ENCODE measurements around the gene EXOSC9. TPM values are rescaled to one million over a fixed set of nuclear protein-coding genes. Genes with fewer than 3 reads are reported as not detected.

Gene EXOSC9
- total and polyA plus RNA-seq, 2 experiments from 2014 or later, result 71.9 to 105 TPM

DNA sequence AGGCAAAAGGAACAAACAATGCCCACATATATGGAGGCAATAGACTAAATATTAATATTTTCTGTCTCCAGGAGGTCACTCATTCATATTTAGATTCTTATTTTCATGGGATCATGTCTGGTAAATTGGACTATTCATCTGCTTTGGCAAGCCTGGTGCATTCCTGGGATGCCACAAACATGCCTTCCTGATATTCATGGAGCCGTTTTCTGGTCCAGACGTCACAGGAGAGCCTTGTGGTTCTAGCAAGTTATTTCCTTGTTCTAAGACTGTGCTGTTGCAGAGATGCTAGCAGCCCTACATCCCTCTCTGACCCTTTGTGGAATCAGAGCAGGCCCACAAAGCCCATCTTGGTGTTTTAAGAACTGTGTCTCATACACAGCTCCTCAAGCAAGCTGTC lies 16.1 kb upstream of the EXOSC9 start (continued):
- no peak for TF ChIP-seq NANOG (IDR thresholded peaks at IDR 0.05; ENCODE audit: borderline replicate concordance)

DNA sequence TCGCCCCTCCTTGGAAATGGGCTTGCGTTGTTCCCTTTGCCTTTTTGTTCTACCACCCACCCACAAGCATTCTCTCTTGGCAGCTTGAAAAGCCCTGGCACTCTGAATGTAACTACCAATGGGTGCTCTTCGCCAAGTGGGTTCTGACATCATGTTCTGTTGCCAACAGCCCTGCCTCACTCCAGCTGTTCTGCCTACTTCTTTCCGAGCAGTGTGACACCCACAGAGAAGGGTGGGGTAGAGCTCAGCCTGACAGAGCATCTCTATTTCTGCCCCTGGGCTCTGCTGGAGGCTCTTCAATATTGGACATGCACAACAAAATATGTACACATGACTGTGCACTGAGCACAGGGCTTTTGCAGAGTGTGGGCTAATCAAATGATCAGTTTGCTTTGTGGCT lies 15.6 kb upstream of the EXOSC9 start:
- Histone ChIP-seq H2AFZ (0 out of 2 replicates have a peak overlapping the region, but pooled peaks have one; percentile 38), H3K79me2 (replicated peaks; ENCODE audit: insufficient read depth) (no peaks in the 10 kb centered on the region), H3K4me3 (no peak overlapping the region), H3K36me3 (ENCODE audit: insufficient read depth) (no peaks in the 10 kb centered on the region), H3K4me2 (no peak overlapping the region), H3K4me1 (ENCODE audit: insufficient read depth) (no peaks in the 10 kb centered on the region), H3F3A (replicated peaks; ENCODE audit: low read depth) (no peaks in the 10 kb centered on the region), H3K27me3 (ENCODE audit: insufficient read depth) (no peaks in the 10 kb centered on the region), H3K9me2 (ENCODE audit: insufficient read depth) (no peaks in the 10 kb centered on the region), H4K20me1 (replicated peaks; ENCODE audit: insufficient read depth) (no peaks in the 10 kb centered on the region), H3K27ac (ENCODE audit: low read depth) (no peak overlapping the region)
- no peaks in the 10 kb centered on the region for H3K36me3 Mint-ChIP-seq (ENCODE audit: low read depth)
- H3K27ac Mint-ChIP-seq, result no peak overlapping the region
- ATAC-seq (no peak), DNase-seq (ENCODE audit: low spot score) (no peak)
- no peaks in the 10 kb centered on the region for H3K9me3 Mint-ChIP-seq
- no peak overlapping the region for H3K4me3 Mint-ChIP-seq
- TF ChIP-seq ZNF462 (CRISPR knock-in tag; IDR thresholded peaks at IDR 0.05) (no peak), EZH2phosphoT487 (IDR thresholded peaks at IDR 0.05; ENCODE audit: unreplicated experiment) (no peak), ETS1 (IDR thresholded peaks at IDR 0.05) (no peak), CREB1 (CRISPR knock-in tag; IDR thresholded peaks at IDR 0.05; ENCODE audit: low read depth) (no peak), ZNF331 (CRISPR knock-in tag; IDR thresholded peaks at IDR 0.05; ENCODE audit: low read depth) (no peak), JUNB (IDR thresholded peaks at IDR 0.05; ENCODE audit: unreplicated experiment) (no peak), STAT1 (IDR thresholded peaks at IDR 0.05; ENCODE audit: unreplicated experiment) (no peak)
- TF ChIP-seq, protein P1, sequence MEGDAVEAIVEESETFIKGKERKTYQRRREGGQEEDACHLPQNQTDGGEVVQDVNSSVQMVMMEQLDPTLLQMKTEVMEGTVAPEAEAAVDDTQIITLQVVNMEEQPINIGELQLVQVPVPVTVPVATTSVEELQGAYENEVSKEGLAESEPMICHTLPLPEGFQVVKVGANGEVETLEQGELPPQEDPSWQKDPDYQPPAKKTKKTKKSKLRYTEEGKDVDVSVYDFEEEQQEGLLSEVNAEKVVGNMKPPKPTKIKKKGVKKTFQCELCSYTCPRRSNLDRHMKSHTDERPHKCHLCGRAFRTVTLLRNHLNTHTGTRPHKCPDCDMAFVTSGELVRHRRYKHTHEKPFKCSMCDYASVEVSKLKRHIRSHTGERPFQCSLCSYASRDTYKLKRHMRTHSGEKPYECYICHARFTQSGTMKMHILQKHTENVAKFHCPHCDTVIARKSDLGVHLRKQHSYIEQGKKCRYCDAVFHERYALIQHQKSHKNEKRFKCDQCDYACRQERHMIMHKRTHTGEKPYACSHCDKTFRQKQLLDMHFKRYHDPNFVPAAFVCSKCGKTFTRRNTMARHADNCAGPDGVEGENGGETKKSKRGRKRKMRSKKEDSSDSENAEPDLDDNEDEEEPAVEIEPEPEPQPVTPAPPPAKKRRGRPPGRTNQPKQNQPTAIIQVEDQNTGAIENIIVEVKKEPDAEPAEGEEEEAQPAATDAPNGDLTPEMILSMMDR (conservative IDR thresholded peaks at IDR 0.05; ENCODE audit: low read depth in 2 of 2), result no peak
- TF ChIP-seq, protein P2, sequence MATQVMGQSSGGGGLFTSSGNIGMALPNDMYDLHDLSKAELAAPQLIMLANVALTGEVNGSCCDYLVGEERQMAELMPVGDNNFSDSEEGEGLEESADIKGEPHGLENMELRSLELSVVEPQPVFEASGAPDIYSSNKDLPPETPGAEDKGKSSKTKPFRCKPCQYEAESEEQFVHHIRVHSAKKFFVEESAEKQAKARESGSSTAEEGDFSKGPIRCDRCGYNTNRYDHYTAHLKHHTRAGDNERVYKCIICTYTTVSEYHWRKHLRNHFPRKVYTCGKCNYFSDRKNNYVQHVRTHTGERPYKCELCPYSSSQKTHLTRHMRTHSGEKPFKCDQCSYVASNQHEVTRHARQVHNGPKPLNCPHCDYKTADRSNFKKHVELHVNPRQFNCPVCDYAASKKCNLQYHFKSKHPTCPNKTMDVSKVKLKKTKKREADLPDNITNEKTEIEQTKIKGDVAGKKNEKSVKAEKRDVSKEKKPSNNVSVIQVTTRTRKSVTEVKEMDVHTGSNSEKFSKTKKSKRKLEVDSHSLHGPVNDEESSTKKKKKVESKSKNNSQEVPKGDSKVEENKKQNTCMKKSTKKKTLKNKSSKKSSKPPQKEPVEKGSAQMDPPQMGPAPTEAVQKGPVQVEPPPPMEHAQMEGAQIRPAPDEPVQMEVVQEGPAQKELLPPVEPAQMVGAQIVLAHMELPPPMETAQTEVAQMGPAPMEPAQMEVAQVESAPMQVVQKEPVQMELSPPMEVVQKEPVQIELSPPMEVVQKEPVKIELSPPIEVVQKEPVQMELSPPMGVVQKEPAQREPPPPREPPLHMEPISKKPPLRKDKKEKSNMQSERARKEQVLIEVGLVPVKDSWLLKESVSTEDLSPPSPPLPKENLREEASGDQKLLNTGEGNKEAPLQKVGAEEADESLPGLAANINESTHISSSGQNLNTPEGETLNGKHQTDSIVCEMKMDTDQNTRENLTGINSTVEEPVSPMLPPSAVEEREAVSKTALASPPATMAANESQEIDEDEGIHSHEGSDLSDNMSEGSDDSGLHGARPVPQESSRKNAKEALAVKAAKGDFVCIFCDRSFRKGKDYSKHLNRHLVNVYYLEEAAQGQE (IDR thresholded peaks at IDR 0.05; ENCODE audit: unreplicated experiment), result no peak
- H3K27me3 Mint-ChIP-seq (ENCODE audit: insufficient read depth, low read depth, poor library complexity), result no peaks in the 10 kb centered on the region
- H3K4me1 Mint-ChIP-seq, result peaks cover 8% of the 10 kb centered on the region

All from GM23338 (cell line).